ENCODE measurements around the gene SBK1. TPM values are rescaled to one million over a fixed set of nuclear protein-coding genes. Genes with fewer than 3 reads are reported as not detected.
"Not testable (repeated sequence)": the region's sequence is repeated elsewhere in the genome, so short reads cannot be mapped to it uniquely, and the experiment has no call there.

SBK1 gene
- total RNA-seq, 4 donors from 2014 or later: 0.27 to 1.4 (median 0.32) TPM; not detected in 1

DNA sequence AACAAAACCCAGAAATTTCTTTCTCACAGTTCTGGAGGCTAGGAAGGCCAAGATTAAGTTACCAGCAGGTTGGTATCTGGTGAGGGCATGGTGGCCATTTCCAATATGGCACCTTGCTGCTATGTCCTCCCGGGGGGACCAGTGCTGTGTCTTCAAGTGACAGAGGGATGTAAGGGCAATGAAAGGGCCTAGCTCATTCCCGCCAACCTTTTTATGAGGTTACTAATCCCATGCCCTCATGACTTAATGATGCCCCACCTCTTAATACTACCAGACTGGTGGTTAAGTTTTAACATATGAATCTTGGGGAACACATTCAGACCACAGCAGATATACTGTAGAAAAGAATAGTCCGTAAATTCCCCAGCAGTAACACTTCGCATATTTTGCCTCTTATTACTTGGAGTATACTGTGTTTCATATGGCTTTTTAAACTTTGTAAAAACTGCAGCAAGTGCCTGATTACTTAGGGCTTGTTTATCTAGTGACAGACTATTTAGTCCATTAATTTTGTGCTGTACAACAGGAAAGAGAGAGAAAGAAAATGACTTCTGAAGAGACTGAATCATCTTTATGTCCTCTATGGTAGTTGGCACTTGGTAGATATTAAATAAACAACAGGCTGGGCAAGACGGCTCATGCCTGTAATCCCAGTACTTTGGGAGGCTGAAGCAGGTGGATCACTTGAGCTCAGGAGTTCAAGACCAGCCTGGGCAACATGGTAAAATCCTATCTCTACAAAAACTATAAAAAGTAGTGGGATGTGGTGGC lies 44.8 kb downstream of the SBK1 start:
- WGBS, 2 donors (ENCODE audit: low coverage in 1 of 2): 70 to 79% methylated on average over 3 to 5 of the region's 5 CpGs

DNA sequence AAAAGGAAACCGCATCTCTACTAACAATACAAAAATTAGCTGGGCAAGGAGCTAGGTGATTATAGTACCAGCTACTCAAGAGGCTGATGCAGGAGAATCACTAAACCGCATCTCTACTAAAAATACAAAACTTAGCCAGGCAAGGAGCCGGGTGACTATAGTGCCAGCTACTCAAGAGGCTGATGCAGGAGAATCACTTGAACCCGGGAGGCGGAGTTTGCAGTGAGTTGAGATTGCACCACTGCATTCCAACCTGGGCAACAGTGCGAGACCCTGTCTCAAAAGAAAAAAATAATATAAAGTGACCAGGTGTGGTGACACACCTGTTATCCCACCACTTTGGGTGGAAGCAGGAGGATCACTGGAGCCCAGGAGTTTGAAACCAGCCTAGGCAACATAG lies 45.9 kb downstream of the SBK1 start:
- in situ Hi-C loops (cut with MboI; ENCODE audit: low pct_ligation_motif_present in 1 of 4, low pct_unique_long_range_greater_than_20kb in 1 of 4, low sequenced_read_pairs in 3 of 4); H3K27me3 ChIP-seq; H3K27ac ChIP-seq; H3K4me3 ChIP-seq; intact Hi-C loops (cut with DNase I; ENCODE audit: low total_unique reads); H3K9me3 ChIP-seq; H3K36me3 ChIP-seq; H3K4me1 ChIP-seq; DNase-seq: not testable (repeated sequence)
- 90 to 93% methylated on average over 4 to 6 of the region's 6 CpGs for WGBS, 2 donors (ENCODE audit: low coverage in 1 of 2)

More for the DNA sequence above, 44.8 kb downstream of the SBK1 start:
- H3K27ac ChIP-seq; intact Hi-C loops (cut with DNase I; ENCODE audit: low total_unique reads); H3K4me1 ChIP-seq; in situ Hi-C loops (cut with MboI; ENCODE audit: low pct_ligation_motif_present in 1 of 4, low pct_unique_long_range_greater_than_20kb in 1 of 4, low sequenced_read_pairs in 3 of 4); H3K36me3 ChIP-seq; H3K4me3 ChIP-seq; H3K27me3 ChIP-seq; H3K9me3 ChIP-seq; DNase-seq: not testable (repeated sequence)

DNA sequence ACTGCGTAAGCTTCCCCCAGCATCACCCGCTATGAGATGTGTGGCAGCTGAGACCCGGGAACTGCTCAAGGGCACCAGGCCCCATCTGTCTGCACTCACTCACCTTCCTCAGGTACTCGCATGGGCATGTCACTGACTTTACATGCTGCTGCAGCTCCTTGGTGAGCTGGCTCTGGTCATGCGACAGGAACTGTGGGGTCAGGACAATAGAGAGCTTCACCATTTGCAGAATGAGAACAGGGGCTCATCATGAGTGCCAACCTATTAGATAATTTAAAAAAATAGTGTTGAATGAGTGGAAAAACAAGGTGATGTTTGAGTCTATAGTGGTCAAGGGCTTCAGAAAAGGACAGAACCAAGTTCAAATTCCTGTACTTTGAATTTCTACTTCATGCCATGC lies 70.3 kb downstream of the SBK1 start:
- H3K27me3 ChIP-seq; H3K36me3 ChIP-seq; H3K4me3 ChIP-seq; intact Hi-C loops (cut with DNase I; ENCODE audit: low total_unique reads); in situ Hi-C loops (cut with MboI; ENCODE audit: low pct_ligation_motif_present in 1 of 4, low pct_unique_long_range_greater_than_20kb in 1 of 4, low sequenced_read_pairs in 3 of 4); H3K27ac ChIP-seq; H3K9me3 ChIP-seq; H3K4me1 ChIP-seq: not testable (repeated sequence)
- peak; percentile 5 for DNase-seq
- 86% methylated on average over 1 of the region's 5 CpGs; no CpG with 5 or more reads in 1 of the 2 donors for WGBS, 2 donors (ENCODE audit: low coverage in 1 of 2)

DNA sequence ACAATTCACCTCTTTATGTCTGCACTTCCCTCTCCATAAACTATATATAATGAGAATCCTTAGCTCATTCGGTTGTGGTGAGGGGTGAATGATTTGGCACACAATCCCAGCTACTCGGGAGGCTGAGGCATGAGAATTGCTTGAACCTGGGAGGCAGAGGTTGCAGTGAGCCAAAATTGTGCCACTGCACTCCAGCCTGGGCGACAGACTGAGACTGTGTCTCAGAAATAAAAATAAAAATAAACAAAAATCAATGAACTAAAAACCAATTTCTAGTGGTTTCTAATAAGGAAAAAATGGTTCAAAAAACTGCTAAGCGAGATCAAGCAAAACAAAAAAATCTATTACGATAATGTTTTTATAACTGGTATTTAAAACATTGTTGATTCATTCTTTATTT lies 71.1 kb downstream of the SBK1 start, which contains the start of gene NPIPB6:
Gene NPIPB6, minus strand, starts transcription at position 101 of the 400 bp plus-strand sequence. CDS start 686 bp downstream, outside the sequence.
- H3K4me3 ChIP-seq; in situ Hi-C loops (cut with MboI; ENCODE audit: low pct_ligation_motif_present in 1 of 4, low pct_unique_long_range_greater_than_20kb in 1 of 4, low sequenced_read_pairs in 3 of 4); H3K27me3 ChIP-seq; intact Hi-C loops (cut with DNase I; ENCODE audit: low total_unique reads); H3K9me3 ChIP-seq; DNase-seq; H3K4me1 ChIP-seq; H3K36me3 ChIP-seq; H3K27ac ChIP-seq: not testable (repeated sequence)
- no CpG with 5 or more reads among the region's 5 CpGs for WGBS, 2 donors (ENCODE audit: low coverage in 1 of 2)

DNA sequence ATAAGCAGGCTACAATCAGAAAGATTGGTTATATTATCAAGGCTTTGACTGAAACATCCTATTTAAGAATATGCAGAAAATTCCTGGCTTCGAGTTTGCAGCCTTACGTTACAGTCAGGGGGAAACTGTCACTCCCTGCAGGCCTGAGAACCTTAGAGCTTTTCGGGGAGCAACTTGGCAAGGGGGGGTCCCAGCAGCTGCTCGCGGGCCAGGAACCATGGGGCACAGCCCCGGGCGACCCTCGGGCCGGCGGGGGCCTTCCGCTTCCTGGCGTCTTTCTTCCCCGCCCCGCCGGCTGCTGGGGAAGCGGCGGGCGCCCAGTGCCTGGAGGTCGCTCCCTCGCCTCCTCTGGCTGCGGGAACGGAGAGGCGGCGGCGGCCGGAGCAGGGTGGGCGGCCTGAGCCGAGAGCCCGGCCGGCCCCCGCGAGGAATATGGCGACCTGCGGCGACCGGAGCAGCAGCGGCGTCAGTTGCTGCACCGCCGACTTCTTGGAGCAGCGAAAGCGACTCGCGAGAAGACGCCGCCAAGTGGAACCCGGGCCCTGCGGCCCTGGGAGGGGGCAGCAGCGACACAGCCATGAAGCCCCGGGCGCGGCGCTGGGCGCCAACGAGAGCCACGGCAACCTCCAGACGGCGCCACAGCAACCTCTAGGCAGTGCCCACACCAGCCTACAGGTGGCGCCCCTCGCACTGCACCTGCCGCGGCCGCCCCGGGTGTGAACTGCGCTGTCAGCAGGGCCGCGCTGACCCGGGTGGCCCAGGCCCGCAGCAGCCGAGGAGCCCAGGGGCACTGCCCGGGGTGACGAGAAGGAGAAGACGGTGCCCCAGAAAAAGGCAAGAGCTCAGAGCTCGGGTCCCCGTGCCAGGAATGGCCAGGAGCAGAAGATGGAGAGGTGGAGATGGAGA lies 72.2 kb downstream of the SBK1 start:
- H3K36me3 ChIP-seq; H3K27me3 ChIP-seq; H3K9me3 ChIP-seq; H3K27ac ChIP-seq; in situ Hi-C loops (cut with MboI; ENCODE audit: low pct_ligation_motif_present in 1 of 4, low pct_unique_long_range_greater_than_20kb in 1 of 4, low sequenced_read_pairs in 3 of 4); H3K4me1 ChIP-seq; intact Hi-C loops (cut with DNase I; ENCODE audit: low total_unique reads): not testable (repeated sequence)
- 3% methylated on average over 5 of the region's 75 CpGs; no CpG with 5 or more reads in 1 of the 2 donors for WGBS, 2 donors (ENCODE audit: low coverage in 1 of 2)
- H3K4me3 ChIP-seq: peak overlapping the region in 1 of 4 donors; percentile 28
- TF ChIP-seq, protein P1, sequence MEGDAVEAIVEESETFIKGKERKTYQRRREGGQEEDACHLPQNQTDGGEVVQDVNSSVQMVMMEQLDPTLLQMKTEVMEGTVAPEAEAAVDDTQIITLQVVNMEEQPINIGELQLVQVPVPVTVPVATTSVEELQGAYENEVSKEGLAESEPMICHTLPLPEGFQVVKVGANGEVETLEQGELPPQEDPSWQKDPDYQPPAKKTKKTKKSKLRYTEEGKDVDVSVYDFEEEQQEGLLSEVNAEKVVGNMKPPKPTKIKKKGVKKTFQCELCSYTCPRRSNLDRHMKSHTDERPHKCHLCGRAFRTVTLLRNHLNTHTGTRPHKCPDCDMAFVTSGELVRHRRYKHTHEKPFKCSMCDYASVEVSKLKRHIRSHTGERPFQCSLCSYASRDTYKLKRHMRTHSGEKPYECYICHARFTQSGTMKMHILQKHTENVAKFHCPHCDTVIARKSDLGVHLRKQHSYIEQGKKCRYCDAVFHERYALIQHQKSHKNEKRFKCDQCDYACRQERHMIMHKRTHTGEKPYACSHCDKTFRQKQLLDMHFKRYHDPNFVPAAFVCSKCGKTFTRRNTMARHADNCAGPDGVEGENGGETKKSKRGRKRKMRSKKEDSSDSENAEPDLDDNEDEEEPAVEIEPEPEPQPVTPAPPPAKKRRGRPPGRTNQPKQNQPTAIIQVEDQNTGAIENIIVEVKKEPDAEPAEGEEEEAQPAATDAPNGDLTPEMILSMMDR (IDR thresholded peaks at IDR 0.05): peak in 2 of 5 experiments; percentile 9 to 15
- DNase-seq: peak; percentile 6

DNA sequence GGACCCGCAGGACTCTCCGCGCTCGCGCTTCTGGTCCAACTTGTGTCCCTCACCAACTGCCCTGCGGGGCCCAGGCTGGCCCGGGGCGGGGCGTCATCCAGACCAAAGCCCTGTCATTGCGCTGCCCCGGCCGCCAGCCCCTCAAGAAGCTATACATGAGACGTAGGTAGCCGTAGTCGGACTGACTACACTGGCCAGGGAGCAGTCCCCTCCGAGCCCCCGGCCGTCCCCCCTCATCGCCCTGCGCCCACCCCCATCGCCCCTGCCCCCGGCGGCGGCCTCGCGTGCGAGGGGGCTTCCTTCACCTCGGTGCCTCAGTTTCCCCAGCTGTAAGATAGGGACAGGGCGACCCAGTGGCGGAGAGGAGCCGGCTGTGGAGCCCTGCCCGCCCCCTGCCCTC lies 75.6 kb downstream of the SBK1 start:
- in situ Hi-C loops (cut with MboI; ENCODE audit: low pct_ligation_motif_present in 1 of 4, low pct_unique_long_range_greater_than_20kb in 1 of 4, low sequenced_read_pairs in 3 of 4); H3K27ac ChIP-seq; H3K36me3 ChIP-seq; H3K4me1 ChIP-seq; H3K9me3 ChIP-seq; intact Hi-C loops (cut with DNase I; ENCODE audit: low total_unique reads); H3K4me3 ChIP-seq; H3K27me3 ChIP-seq: not testable (repeated sequence)
- DNase-seq: peak; percentile 5
- WGBS, 2 donors (ENCODE audit: low coverage in 1 of 2): 28% methylated on average over 17 of the region's 32 CpGs; no CpG with 5 or more reads in 1 of the 2 donors

Small RNAs within 50 kb of the gene (small RNA-seq; reads per million reads assigned to genes)
- gene AC138904.2: 0 reads per million in 4 donors

Other genes starting within 250 kb of the SBK1 start
- not detected for gene GSG1L, start 228.8 kb upstream of the SBK1 start, total RNA-seq
- 100 to 1,000 TPM; 140 to 254 (median 204) TPM for gene XPO6, start 80.6 kb upstream of the SBK1 start, total RNA-seq
- 10 to 100 TPM in 1 of 4 donors, 1 to 10 TPM in 1, not detected in 2; 5.8 to 12.7 TPM for gene NPIPB6, start 71.0 kb downstream of the SBK1 start, total RNA-seq
- 100 to 1,000 TPM; 114 to 406 (median 185) TPM for gene EIF3CL, start 111.3 kb downstream of the SBK1 start, total RNA-seq
- gene NPIPB7, start 179.8 kb downstream of the SBK1 start, total RNA-seq: 1 to 10 TPM in 1 of 4 donors, under 1 TPM in 1, not detected in 2; 0.68 to 8.6 TPM
- gene CLN3, start 199.5 kb downstream of the SBK1 start, total RNA-seq: 100 to 1,000 TPM in 3 of 4 donors, 10 to 100 TPM in 1; 80.2 to 294 (median 154) TPM
- gene APOBR, start 202.1 kb downstream of the SBK1 start, total RNA-seq: 10 to 100 TPM; 60.0 to 96.9 (median 61.7) TPM
- not detected for gene IL27, start 214.3 kb downstream of the SBK1 start, total RNA-seq
- 10 to 100 TPM; 15.3 to 85.6 (median 23.6) TPM for gene NUPR1, start 246.4 kb downstream of the SBK1 start, total RNA-seq

Measured in transverse colon (tissue), 4 donors.